Upper lobe of left lung (tissue), 4 donors: Measurements from ENCODE around the gene RASA3.
"Not testable (repeated sequence)": the region's sequence is repeated elsewhere in the genome, so short reads cannot be mapped to it uniquely, and the experiment has no call there.

Source experiments
- EP300 ChIP-seq, 4 donors: sonication (generic); formaldehyde crosslinking; IDR thresholded peaks; one replicate each; pipeline ENCODE4 v1.5.1; 2017; ENCODE audit warnings: antibody characterized with exemption in 4 of 4, control low read depth in 2 of 4
- POLR2A ChIP-seq, 4 donors: fragments of 450-650 bp; IDR thresholded peaks; one replicate each; pipeline ENCODE4 v1.5.1; 2016 to 2017; ENCODE audit warnings: antibody characterized with exemption in 4 of 4, mild to moderate bottlenecking in 2 of 4
- POLR2AphosphoS5 ChIP-seq, 2 donors: sonication (generic); formaldehyde crosslinking; IDR thresholded peaks; one replicate each; pipeline ENCODE4 v1.5.1; 2017; ENCODE audit warnings: antibody characterized with exemption in 2 of 2
- TF ChIP-seq, protein P1 (sequence below), 6 experiments: fragments of 450-650 bp in 4 of 6; fragments of 200-600 bp in 2 of 6; sonication (generic) in 2 of 6; IDR thresholded peaks; one replicate each; pipeline ENCODE4 v1.5.1; 2016 to 2019; ENCODE audit warnings: antibody characterized with exemption in 6 of 6

GRCh38 chr13:114117341-114117874 lies 15.0 kb downstream of the RASA3 start:
- TF ChIP-seq, protein P1, sequence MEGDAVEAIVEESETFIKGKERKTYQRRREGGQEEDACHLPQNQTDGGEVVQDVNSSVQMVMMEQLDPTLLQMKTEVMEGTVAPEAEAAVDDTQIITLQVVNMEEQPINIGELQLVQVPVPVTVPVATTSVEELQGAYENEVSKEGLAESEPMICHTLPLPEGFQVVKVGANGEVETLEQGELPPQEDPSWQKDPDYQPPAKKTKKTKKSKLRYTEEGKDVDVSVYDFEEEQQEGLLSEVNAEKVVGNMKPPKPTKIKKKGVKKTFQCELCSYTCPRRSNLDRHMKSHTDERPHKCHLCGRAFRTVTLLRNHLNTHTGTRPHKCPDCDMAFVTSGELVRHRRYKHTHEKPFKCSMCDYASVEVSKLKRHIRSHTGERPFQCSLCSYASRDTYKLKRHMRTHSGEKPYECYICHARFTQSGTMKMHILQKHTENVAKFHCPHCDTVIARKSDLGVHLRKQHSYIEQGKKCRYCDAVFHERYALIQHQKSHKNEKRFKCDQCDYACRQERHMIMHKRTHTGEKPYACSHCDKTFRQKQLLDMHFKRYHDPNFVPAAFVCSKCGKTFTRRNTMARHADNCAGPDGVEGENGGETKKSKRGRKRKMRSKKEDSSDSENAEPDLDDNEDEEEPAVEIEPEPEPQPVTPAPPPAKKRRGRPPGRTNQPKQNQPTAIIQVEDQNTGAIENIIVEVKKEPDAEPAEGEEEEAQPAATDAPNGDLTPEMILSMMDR (IDR thresholded peaks at IDR 0.05) = not testable (repeated sequence)
- TF ChIP-seq POLR2A, POLR2AphosphoS5, EP300 (IDR thresholded peaks at IDR 0.05): not testable (repeated sequence)
